HCT116 (cell line): ENCODE results near the gene ELOVL3. TPM values are rescaled to one million over a fixed set of nuclear protein-coding genes. Genes with fewer than 3 reads are reported as not detected.
"Not testable (repeated sequence)": the region's sequence is repeated elsewhere in the genome, so short reads cannot be mapped to it uniquely, and the experiment has no call there.

Experiments
- ATAC-seq: fragments of 200-7000 bp; cut with Tn5 transposase; 2 replicates; pipeline ENCODE4 v1.9.1; 2020; ENCODE audit warnings: mild to moderate bottlenecking, moderate library complexity
- BruUV-seq: library from RNA; stranded (reverse); fragments of 400-500 nt; replicated peaks from 2 replicates; lab custom pipeline; 2021; lab: Mats Ljungman, UMichigan
- CTCF ChIA-PET: fragments of 300-600 bp; sonication (Branson Sonifier 250); formaldehyde crosslinking; loops from one replicate; lab custom pipeline; 2021; ENCODE audit warnings: antibody characterized with exemption; lab: Charles Lee
- POLR2A ChIA-PET: fragments of 300-600, 350-600 bp; sonication (Branson Sonifier 250); formaldehyde crosslinking; loops from one replicate; lab custom pipeline; 2021; ENCODE audit warnings: antibody characterized with exemption; lab: Charles Lee
- RAD21 ChIA-PET, 2 experiments: fragments of 300-600 bp; sonication (Branson Sonifier 250); formaldehyde crosslinking; loops; one replicate each; lab custom pipeline; 2023; ENCODE audit warnings: low total read pairs in 2 of 2; ENCODE audit not compliant: uncharacterized antibody in 2 of 2, unreplicated experiment in 2 of 2, low non-redundant PET in 1 of 2; lab: Charles Lee
- DNase-seq: peaks from one replicate; pipeline ENCODE4 v3.0.0-alpha.2; 2010; ENCODE audit warnings: low read depth, low spot score
- H2AFZ ChIP-seq: fragments of 200-600 bp; shearing (Covaris generic), sonication (generic); 2 replicates; pipeline ENCODE4 v1.6.1; 2017; ENCODE audit warnings: low read depth, mixed run types, mixed read lengths, antibody characterized with exemption, low read length; ENCODE audit not compliant: poor library complexity, severe bottlenecking
- H3K27ac ChIP-seq: 2 replicates; pipeline ENCODE4 v1.5.1; 2012; ENCODE audit warnings: low read depth, low read length
- H3K27me3 ChIP-seq: fragments of 200-600 bp; sonication (generic); 2 replicates; pipeline ENCODE4 v1.6.1; 2016; ENCODE audit warnings: mixed run types, low read length, mixed read lengths; ENCODE audit not compliant: insufficient read depth
- H3K36me3 ChIP-seq, 2 experiments: fragments of 200-500 bp in 1 of 2; fragments of 200-600 bp in 1 of 2; sonication (Bioruptor generic) in 1 of 2; sonication (generic) in 1 of 2; 2 replicates each; pipeline versions ENCODE4 v1.5.1 to v1.6.1; 2014 to 2016; ENCODE audit warnings: low read length in 2 of 2, inconsistent platforms in 1 of 2, mixed read lengths in 1 of 2, mixed run types in 1 of 2; ENCODE audit not compliant: insufficient read depth in 2 of 2, control insufficient read depth in 1 of 2
- H3K4me1 ChIP-seq, 2 experiments: fragments of 200-600 bp in 1 of 2; sonication (generic) in 1 of 2; 2 replicates each; pipeline versions ENCODE4 v1.5.1 to v1.6.1; 2012 to 2017; ENCODE audit warnings: low read length in 2 of 2, inconsistent platforms in 1 of 2, mild to moderate bottlenecking in 1 of 2, mixed read lengths in 1 of 2, mixed run types in 1 of 2, moderate library complexity in 1 of 2; ENCODE audit not compliant: insufficient read depth in 2 of 2, control insufficient read depth in 1 of 2
- H3K4me2 ChIP-seq: fragments of 200-600 bp; sonication (generic); 2 replicates; pipeline ENCODE4 v1.6.1; 2017; ENCODE audit warnings: mixed run types, low read length, mixed read lengths
- H3K4me3 ChIP-seq, 2 experiments: fragments of 200-600 bp in 1 of 2; sonication (generic) in 1 of 2; replicated peaks in 1 of 2; 2 replicates each; pipeline ENCODE4 v1.5.1; 2011 to 2016; ENCODE audit warnings: low read length in 2 of 2, control low read depth in 1 of 2, low read depth in 1 of 2, mild to moderate bottlenecking in 1 of 2, mixed read lengths in 1 of 2, mixed run types in 1 of 2
- H3K79me2 ChIP-seq: fragments of 200-600 bp; sonication (generic); 2 replicates; pipeline ENCODE4 v1.6.1; 2017; ENCODE audit warnings: mild to moderate bottlenecking, mixed run types, low read length, moderate library complexity, mixed read lengths; ENCODE audit not compliant: insufficient read depth
- H3K9ac ChIP-seq: fragments of 200-600 bp; sonication (generic); 2 replicates; pipeline ENCODE4 v1.6.1; 2016; ENCODE audit warnings: low read length, mixed read lengths
- H3K9me2 ChIP-seq: fragments of 200-600 bp; sonication (generic), shearing (Covaris generic); 2 replicates; pipeline ENCODE4 v1.6.1; 2017; ENCODE audit warnings: mixed run types, mild to moderate bottlenecking, moderate library complexity; ENCODE audit not compliant: insufficient read depth
- H3K9me3 ChIP-seq, 2 experiments: fragments of 200-500 bp in 1 of 2; fragments of 200-600 bp in 1 of 2; sonication (Bioruptor generic) in 1 of 2; sonication (generic) in 1 of 2; 2 replicates each; pipeline ENCODE4 v1.6.1; 2014 to 2017; ENCODE audit warnings: low read length in 2 of 2, mixed read lengths in 2 of 2, inconsistent platforms in 1 of 2, low read depth in 1 of 2, mild to moderate bottlenecking in 1 of 2, mixed run types in 1 of 2, moderate library complexity in 1 of 2; ENCODE audit not compliant: control insufficient read depth in 1 of 2, insufficient read depth in 1 of 2
- H4K20me1 ChIP-seq: fragments of 200-600 bp; sonication (generic), shearing (Covaris generic); 2 replicates; pipeline ENCODE4 v1.6.1; 2017; ENCODE audit warnings: mixed run types, mild to moderate bottlenecking, moderate library complexity; ENCODE audit not compliant: insufficient read depth
- EGR1 ChIP-seq: IDR thresholded peaks from 2 replicates; pipeline ENCODE4 v1.6.1; 2012; ENCODE audit warnings: low read depth
- MAX ChIP-seq: IDR thresholded peaks from 2 replicates; pipeline ENCODE4 v1.6.1; 2012
- POLR2AphosphoS5 ChIP-seq: IDR thresholded peaks from 2 replicates; pipeline ENCODE4 v1.6.1; 2011; ENCODE audit warnings: mild to moderate bottlenecking, low read depth, low read length, moderate library complexity
- REST ChIP-seq: IDR thresholded peaks from 2 replicates; pipeline ENCODE4 v1.6.1; 2012; ENCODE audit warnings: low read depth
- SIN3A ChIP-seq: IDR thresholded peaks from 2 replicates; pipeline ENCODE4 v1.6.1; 2012; ENCODE audit warnings: low read depth
- intact Hi-C: fragments of 100-400 bp; cut with micrococcal nuclease; formaldehyde crosslinking; loops from 2 replicates; pipeline ENCODE4 v1.10.0; 2022
- total RNA-seq: library from RNA; stranded (reverse); gene quantifications from one replicate; pipeline ENCODE4 v1.2.1, GENCODE V29; 2021; ENCODE audit not compliant: unreplicated experiment

The ELOVL3 gene
- total RNA-seq, 1 experiment from 2014 or later = 5.5 TPM

- RAD21 ChIA-PET = no interaction called here
- TF ChIP-seq MAX (no peak), SIN3A (no peak), EGR1 (no peak), REST (no peak), POLR2AphosphoS5 (no peak)
- H4K20me1 ChIP-seq = no peaks in the 10 kb centered on the region
- no peak overlapping the region for H2AFZ ChIP-seq
- ATAC-seq (no peak), DNase-seq (no peak)
- no peaks in the 10 kb centered on the region for H3K79me2 ChIP-seq
- H3K9ac ChIP-seq = no peak overlapping the region
- H3K4me2 ChIP-seq = no peak overlapping the region
- intact Hi-C loops = no loop called here
- H3K9me2 ChIP-seq = no peaks in the 10 kb centered on the region
- H3K9me3 ChIP-seq = no peaks in the 10 kb centered on the region
- no peaks in the 10 kb centered on the region for H3K36me3 ChIP-seq
- no peaks in the 10 kb centered on the region for H3K4me1 ChIP-seq
- no peaks in the 10 kb centered on the region for H3K27me3 ChIP-seq
- H3K4me3 ChIP-seq = no peak overlapping the region
- no peak overlapping the region for H3K27ac ChIP-seq
- CTCF ChIA-PET = interaction anchor here (1.7 to 1.8 kb wide), 2 partner anchors 19 to 42 kb away, joined by 5 to 7 read pairs; no protein-coding TSS in a partner anchor
- POLR2A ChIA-PET = no interaction called here
- BruUV-seq = no TSS peak
These were observed 14.3 kb upstream of the ELOVL3 start for GRCh38 chr10:102211615-102212299.

DNA sequence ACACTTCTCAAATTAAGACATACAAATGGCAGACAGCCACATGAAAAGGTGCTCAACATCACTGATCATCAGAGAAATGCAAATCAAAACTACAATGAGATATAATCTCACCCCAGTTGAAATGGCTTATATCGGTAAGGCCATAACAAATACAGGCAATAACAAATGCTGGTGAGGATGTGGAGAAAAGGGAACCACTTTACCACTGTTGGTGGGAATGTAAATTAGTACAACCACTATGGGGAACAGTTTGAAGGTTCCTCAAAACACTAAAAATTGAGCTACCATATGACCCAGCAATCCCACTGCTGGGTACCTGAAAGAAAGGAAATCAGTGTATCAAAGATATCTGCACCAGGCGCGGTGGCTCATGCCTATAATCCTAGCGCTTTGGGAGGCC, 12.5 kb upstream of the ELOVL3 start:
- H3K27ac ChIP-seq, H3K4me2 ChIP-seq, H2AFZ ChIP-seq, BruUV-seq, H4K20me1 ChIP-seq, POLR2A ChIA-PET, H3K4me3 ChIP-seq, H3K9me2 ChIP-seq, RAD21 ChIA-PET, H3K4me1 ChIP-seq, DNase-seq, H3K9me3 ChIP-seq, H3K9ac ChIP-seq, ATAC-seq, H3K36me3 ChIP-seq, H3K79me2 ChIP-seq, intact Hi-C loops, H3K27me3 ChIP-seq: not testable (repeated sequence)
- CTCF ChIA-PET = interaction anchor here (1.3 kb wide), 2 partner anchors 13 to 44 kb away, joined by 3 to 5 read pairs; no protein-coding TSS in a partner anchor
